Gastrocnemius medialis (tissue), 4 donors: ENCODE data around the gene AACS. TPM values are rescaled to one million over a fixed set of nuclear protein-coding genes. Genes with fewer than 3 reads are reported as not detected.

Experiments
- ATAC-seq, 2 donors: fragments of 150-250 bp; one replicate each; pipeline ENCODE4 v1.9.1; 2016
- DNase-seq, 2 donors: peaks; one replicate each; pipeline ENCODE4 v3.0.0-alpha.2; 2019
- H3K27ac ChIP-seq, 4 donors: fragments of 200-600 bp; sonication (generic); 1 replicate in 1 of 4; 2 replicates in 3 of 4; pipeline ENCODE4 v1.5.1; 2016 to 2018; ENCODE audit warnings: mild to moderate bottlenecking in 2 of 4, moderate library complexity in 1 of 4
- H3K27me3 ChIP-seq, 3 donors: fragments of 200-600 bp; sonication (generic) in 2 of 3; 1 replicate in 1 of 3; 2 replicates in 2 of 3; pipeline versions ENCODE4 v1.5.1 to v1.6.0; 2016 to 2019; ENCODE audit warnings: mild to moderate bottlenecking in 1 of 3, moderate library complexity in 1 of 3
- H3K36me3 ChIP-seq, 2 donors: fragments of 200-600 bp; sonication (generic) in 1 of 2; one replicate each; pipeline ENCODE4 v1.5.1; 2017 to 2018
- H3K4me1 ChIP-seq, 2 donors: fragments of 200-600 bp; sonication (generic) in 1 of 2; one replicate each; pipeline ENCODE4 v1.5.1; 2016 to 2017; ENCODE audit warnings: mild to moderate bottlenecking in 2 of 2
- H3K4me3 ChIP-seq, 4 donors: fragments of 200-600 bp; sonication (generic) in 3 of 4; 1 replicate in 1 of 4; 2 replicates in 3 of 4; pipeline ENCODE4 v1.5.1; 2016 to 2019; ENCODE audit warnings: mild to moderate bottlenecking in 2 of 4
- H3K9me3 ChIP-seq, 3 donors: fragments of 200-600 bp; sonication (generic) in 2 of 3; 1 replicate in 1 of 3; 2 replicates in 2 of 3; pipeline ENCODE4 v1.5.1; 2016 to 2019
- POLR2A ChIP-seq, 2 donors: fragments of 450-650 bp; IDR thresholded peaks; one replicate each; pipeline ENCODE4 v1.6.1; 2017; ENCODE audit warnings: antibody characterized with exemption in 2 of 2, mild to moderate bottlenecking in 2 of 2, moderate library complexity in 2 of 2
- in situ Hi-C, 4 donors: fragments of 200-750 bp; cut with MboI; loops; one replicate each; pipeline versions ENCODE4 v1.15.0 to v1.8.0; 2017; ENCODE audit warnings: low sequenced_read_pairs in 4 of 4
- intact Hi-C: fragments of 100-400 bp; cut with DNase I; formaldehyde crosslinking; loops from one replicate; pipeline ENCODE4 v1.15.1; 2023; ENCODE audit warnings: low total_unique reads
- total RNA-seq, 4 donors: library from RNA; depleted of rRNA; stranded (reverse); fragments of >200 nt; gene quantifications; one replicate each; pipeline versions ENCODE4 v1.1.0 to v1.2.3, GENCODE V29; 2016
- TF ChIP-seq, protein P1 (sequence below), 5 experiments: fragments of 450-650 bp in 3 of 5; fragments of 200-600 bp in 2 of 5; sonication (generic) in 2 of 5; IDR thresholded peaks in 4 of 5; conservative IDR thresholded peaks in 1 of 5; 1 replicate in 4 of 5; 2 replicates in 1 of 5; pipeline ENCODE4 v1.5.1; 2016 to 2019; ENCODE audit warnings: antibody characterized with exemption in 5 of 5, mild to moderate bottlenecking in 3 of 5, moderate library complexity in 3 of 5

The AACS gene
- total RNA-seq, 4 donors from 2014 or later = 6.0 to 11.8 (median 8.8) TPM

DNA sequence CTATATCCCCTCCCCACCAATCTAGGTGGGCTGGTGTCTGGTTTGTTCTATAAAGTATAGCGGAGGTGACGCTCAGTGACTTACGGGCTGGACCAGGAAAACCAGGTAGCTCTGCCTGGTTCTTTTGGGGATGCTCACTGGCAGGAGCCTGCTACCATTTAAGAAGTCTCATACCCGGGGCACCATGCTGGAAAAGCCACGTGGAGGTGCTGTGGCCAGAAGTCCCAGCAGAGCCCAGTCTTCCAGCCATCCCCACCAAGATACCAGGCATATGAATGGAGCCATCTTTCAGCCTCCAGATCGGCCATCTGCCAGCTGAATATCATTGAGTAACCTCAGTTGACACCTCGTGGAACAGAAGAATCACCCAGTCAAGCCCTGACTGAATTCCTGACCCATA, 87.2 kb downstream of the AACS start:
- no peak for ATAC-seq
- no peak overlapping the region for H3K27ac ChIP-seq
- H3K36me3 ChIP-seq = no peaks in the 10 kb centered on the region
- in situ Hi-C loops (no loop called here), intact Hi-C loops (no loop called here)
- no peak for TF ChIP-seq POLR2A (IDR thresholded peaks at IDR 0.05)
- TF ChIP-seq, protein P1, sequence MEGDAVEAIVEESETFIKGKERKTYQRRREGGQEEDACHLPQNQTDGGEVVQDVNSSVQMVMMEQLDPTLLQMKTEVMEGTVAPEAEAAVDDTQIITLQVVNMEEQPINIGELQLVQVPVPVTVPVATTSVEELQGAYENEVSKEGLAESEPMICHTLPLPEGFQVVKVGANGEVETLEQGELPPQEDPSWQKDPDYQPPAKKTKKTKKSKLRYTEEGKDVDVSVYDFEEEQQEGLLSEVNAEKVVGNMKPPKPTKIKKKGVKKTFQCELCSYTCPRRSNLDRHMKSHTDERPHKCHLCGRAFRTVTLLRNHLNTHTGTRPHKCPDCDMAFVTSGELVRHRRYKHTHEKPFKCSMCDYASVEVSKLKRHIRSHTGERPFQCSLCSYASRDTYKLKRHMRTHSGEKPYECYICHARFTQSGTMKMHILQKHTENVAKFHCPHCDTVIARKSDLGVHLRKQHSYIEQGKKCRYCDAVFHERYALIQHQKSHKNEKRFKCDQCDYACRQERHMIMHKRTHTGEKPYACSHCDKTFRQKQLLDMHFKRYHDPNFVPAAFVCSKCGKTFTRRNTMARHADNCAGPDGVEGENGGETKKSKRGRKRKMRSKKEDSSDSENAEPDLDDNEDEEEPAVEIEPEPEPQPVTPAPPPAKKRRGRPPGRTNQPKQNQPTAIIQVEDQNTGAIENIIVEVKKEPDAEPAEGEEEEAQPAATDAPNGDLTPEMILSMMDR (IDR thresholded peaks at IDR 0.05 in 4 of 5, conservative IDR thresholded peaks at IDR 0.05 in 1 of 5) = no peak
- DNase-seq = no peak
- H3K9me3 ChIP-seq = no peaks in the 10 kb centered on the region
- no peaks in the 10 kb centered on the region for H3K27me3 ChIP-seq
- peaks cover 0 to 5% of the 10 kb centered on the region in 2 donors for H3K4me1 ChIP-seq
- H3K4me3 ChIP-seq = no peak overlapping the region

GRCh38 chr12:125155366-125155765, 90.1 kb downstream of the AACS start:
- intact Hi-C loops = no loop called here
- DNase-seq = no peak
- H3K36me3 ChIP-seq = no peaks in the 10 kb centered on the region
- no peaks in the 10 kb centered on the region for H3K9me3 ChIP-seq
- H3K4me3 ChIP-seq = no peak overlapping the region
- ATAC-seq = no peak
- TF ChIP-seq POLR2A (IDR thresholded peaks at IDR 0.05) = no peak
- TF ChIP-seq, protein P1 (IDR thresholded peaks at IDR 0.05 in 4 of 5, conservative IDR thresholded peaks at IDR 0.05 in 1 of 5) = no peak
- no peak overlapping the region for H3K27ac ChIP-seq
- in situ Hi-C loops = no loop called here
- no peaks in the 10 kb centered on the region for H3K27me3 ChIP-seq
- peaks cover 0 to 5% of the 10 kb centered on the region in 2 donors for H3K4me1 ChIP-seq

GRCh38 chr12:125157177-125157576, 91.9 kb downstream of the AACS start:
- TF ChIP-seq POLR2A (IDR thresholded peaks at IDR 0.05) = no peak
- TF ChIP-seq, protein P1 (IDR thresholded peaks at IDR 0.05 in 4 of 5, conservative IDR thresholded peaks at IDR 0.05 in 1 of 5) = no peak
- peaks cover 0 to 5% of the 10 kb centered on the region in 2 donors for H3K4me1 ChIP-seq
- H3K36me3 ChIP-seq = no peaks in the 10 kb centered on the region
- no peak overlapping the region for H3K27ac ChIP-seq
- no peak overlapping the region for H3K4me3 ChIP-seq
- no peaks in the 10 kb centered on the region for H3K27me3 ChIP-seq
- intact Hi-C loops = no loop called here
- ATAC-seq = no peak
- DNase-seq = no peak
- in situ Hi-C loops = no loop called here
- H3K9me3 ChIP-seq = no peaks in the 10 kb centered on the region

DNA sequence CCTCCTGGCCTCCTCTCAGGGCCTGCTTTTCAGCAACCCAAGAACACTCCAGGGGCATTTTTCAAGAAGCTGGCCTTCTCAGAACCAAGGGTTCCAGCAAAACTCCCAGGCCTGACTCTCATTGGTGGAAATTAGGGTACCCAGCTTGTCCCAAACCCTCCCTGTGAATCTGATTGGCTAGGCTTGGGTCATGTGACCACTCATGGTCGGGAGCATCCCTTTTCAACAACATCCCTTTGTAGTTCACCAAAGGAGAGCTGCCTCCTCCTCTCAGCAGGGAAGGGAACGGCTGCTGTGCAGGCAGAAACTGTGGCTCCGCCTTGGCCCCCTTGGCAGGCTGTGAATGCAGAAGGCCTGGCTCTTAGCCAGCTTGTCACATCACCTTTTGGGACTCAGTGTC, 94.5 kb downstream of the AACS start:
- Histone ChIP-seq H3K4me1 (peaks cover 0 to 5% of the 10 kb centered on the region in 2 donors), H3K4me3 (no peak overlapping the region), H3K27ac (no peak overlapping the region), H3K36me3 (no peaks in the 10 kb centered on the region), H3K9me3 (no peaks in the 10 kb centered on the region), H3K27me3 (no peaks in the 10 kb centered on the region)
- ATAC-seq (no peak), DNase-seq (no peak)
- TF ChIP-seq POLR2A (IDR thresholded peaks at IDR 0.05) = no peak
- TF ChIP-seq, protein P1 (IDR thresholded peaks at IDR 0.05 in 4 of 5, conservative IDR thresholded peaks at IDR 0.05 in 1 of 5) = no peak
- in situ Hi-C loops = no loop called here
- intact Hi-C loops = no loop called here

- no peaks in the 10 kb centered on the region for H3K27me3 ChIP-seq
- no peaks in the 10 kb centered on the region for H3K4me1 ChIP-seq
- H3K4me3 ChIP-seq = no peak overlapping the region
- H3K36me3 ChIP-seq = no peaks in the 10 kb centered on the region
- in situ Hi-C loops (no loop called here), intact Hi-C loops (no loop called here)
- H3K27ac ChIP-seq = no peak overlapping the region
- ATAC-seq (no peak), DNase-seq (no peak)
- no peaks in the 10 kb centered on the region for H3K9me3 ChIP-seq
- TF ChIP-seq, protein P1 (IDR thresholded peaks at IDR 0.05 in 4 of 5, conservative IDR thresholded peaks at IDR 0.05 in 1 of 5) = no peak
- TF ChIP-seq POLR2A (IDR thresholded peaks at IDR 0.05) = no peak
These were observed 95.2 kb downstream of the AACS start for GRCh38 chr12:125160281-125160955.
